ENCODE data around the gene CAMK1D.
"Not testable (repeated sequence)": the region's sequence is repeated elsewhere in the genome, so short reads cannot be mapped to it uniquely, and the experiment has no call there.

The CAMK1D gene

DNA sequence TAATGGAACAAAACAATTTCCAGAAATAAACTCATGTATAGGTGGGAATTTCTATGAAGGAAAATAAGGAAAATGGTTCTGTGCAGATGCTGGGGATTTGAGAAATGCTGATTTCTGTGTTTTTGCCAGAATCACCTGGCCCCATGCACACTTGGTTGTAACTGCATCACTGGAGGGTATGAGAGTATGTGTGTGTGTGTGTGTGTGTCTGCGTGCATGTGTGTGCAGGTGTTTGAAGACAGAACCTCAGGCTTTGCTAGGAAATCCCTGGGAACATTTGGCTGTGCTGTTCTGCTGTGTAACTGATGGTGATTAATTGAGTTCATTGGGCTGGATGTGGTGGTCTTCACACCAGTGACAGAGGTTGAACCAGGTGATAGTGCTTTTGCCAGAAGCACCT, 141.6 kb downstream of the CAMK1D start:
- no peak overlapping the region for H3K4me3 Mint-ChIP-seq
- no peaks in the 10 kb centered on the region for H3K9me3 Mint-ChIP-seq
- intact Hi-C loops (cut with micrococcal nuclease) = no loop called here
- H3K36me3 Mint-ChIP-seq (ENCODE audit: low read depth) = peaks cover 5% of the 10 kb centered on the region
- H3K27me3 Mint-ChIP-seq = no peaks in the 10 kb centered on the region
- peaks cover 31% of the 10 kb centered on the region for H3K4me1 Mint-ChIP-seq (ENCODE audit: low read depth)
- H3K27ac Mint-ChIP-seq = no peak overlapping the region

DNA sequence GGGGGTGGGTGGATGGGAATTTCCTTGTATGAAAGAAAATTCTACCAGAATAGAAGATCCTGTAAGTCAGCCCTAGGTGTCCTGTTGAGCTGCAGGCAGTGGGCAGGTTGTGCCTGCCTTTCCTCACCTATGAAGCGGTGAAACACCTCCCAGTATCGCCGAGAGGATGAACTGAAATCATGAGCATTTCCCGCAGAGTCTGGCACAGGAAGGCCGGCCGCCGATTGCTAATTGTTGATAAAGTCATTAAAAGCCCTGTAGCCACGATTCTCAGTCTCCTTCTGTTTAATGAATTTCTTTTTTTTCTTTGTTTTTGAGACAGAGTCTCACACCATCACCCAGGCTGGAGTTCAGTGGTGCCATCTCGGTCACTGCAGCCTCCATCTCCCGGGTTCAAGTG, 142.1 kb downstream of the CAMK1D start:
- Mint-ChIP-seq H3K27ac (no peak overlapping the region), H3K4me1 (ENCODE audit: low read depth) (peaks cover 26% of the 10 kb centered on the region), H3K27me3 (no peaks in the 10 kb centered on the region), H3K9me3 (no peaks in the 10 kb centered on the region), H3K36me3 (ENCODE audit: low read depth) (peaks cover 5% of the 10 kb centered on the region), H3K4me3 (no peak overlapping the region)
- intact Hi-C loops (cut with micrococcal nuclease) = no loop called here

- Mint-ChIP-seq H3K27me3 (no peaks in the 10 kb centered on the region), H3K27ac (no peak overlapping the region), H3K9me3 (no peaks in the 10 kb centered on the region), H3K4me3 (no peak overlapping the region), H3K4me1 (ENCODE audit: low read depth) (peaks cover 21% of the 10 kb centered on the region), H3K36me3 (ENCODE audit: low read depth) (peaks cover 5% of the 10 kb centered on the region)
- intact Hi-C loops (cut with micrococcal nuclease) = no loop called here
These were observed 142.7 kb downstream of the CAMK1D start for GRCh38 chr10:12492016-12492415.

GRCh38 chr10:12497046-12497445, 147.7 kb downstream of the CAMK1D start:
- intact Hi-C loops (cut with micrococcal nuclease); H3K9me3 Mint-ChIP-seq; H3K27ac Mint-ChIP-seq; H3K4me3 Mint-ChIP-seq: not testable (repeated sequence)
- peaks cover 21% of the 10 kb centered on the region for H3K36me3 Mint-ChIP-seq (ENCODE audit: low read depth)
- H3K4me1 Mint-ChIP-seq (ENCODE audit: low read depth) = peaks cover 41% of the 10 kb centered on the region
- peaks cover 22% of the 10 kb centered on the region for H3K27me3 Mint-ChIP-seq

DNA sequence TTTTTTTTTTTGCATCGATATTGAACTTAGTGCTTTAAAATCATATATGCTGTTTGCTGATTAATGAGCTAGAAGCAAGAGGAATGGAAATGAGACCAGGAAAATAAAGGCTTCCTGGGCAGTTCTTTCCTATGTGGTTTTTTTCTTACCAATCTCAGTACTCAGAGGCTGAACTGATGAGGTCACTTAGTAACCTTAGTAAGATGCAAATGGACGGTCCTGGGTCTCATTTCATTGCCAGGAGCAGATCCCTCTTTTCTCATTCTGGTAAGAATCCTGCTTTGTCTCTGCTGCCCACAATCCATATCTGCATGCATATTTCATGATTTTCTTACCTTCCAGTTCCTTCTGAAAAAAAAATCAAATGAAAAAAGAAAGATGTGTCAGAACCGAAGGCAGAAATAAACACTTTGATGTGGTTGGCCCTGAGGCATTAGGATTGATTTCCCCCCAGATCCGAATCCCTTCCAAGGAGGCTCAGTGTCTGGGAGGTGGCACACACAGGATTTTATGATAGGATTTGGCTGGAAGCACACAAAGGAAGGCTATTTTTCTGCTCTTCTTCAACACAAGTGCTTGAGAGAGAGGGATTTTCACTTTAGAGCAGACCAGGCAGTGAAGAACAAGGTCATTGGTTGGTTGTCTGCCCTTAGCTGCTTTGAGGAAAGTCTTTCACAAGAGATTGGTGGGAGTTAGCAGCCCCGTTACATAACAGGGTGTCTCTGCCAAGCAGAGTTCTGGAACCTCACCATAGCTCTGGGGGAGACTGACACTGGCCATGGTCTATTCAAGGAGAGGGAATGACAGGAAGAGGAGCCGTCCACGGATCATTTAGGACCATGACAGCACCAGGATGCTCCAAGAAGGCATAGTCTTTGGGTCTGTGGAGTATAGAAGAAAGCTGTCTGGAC, 150.0 kb downstream of the CAMK1D start:
- H3K36me3 Mint-ChIP-seq (ENCODE audit: low read depth) = peaks cover 24% of the 10 kb centered on the region
- intact Hi-C loops (cut with micrococcal nuclease) = no loop called here
- H3K27me3 Mint-ChIP-seq = peaks cover 29% of the 10 kb centered on the region
- peaks cover 39% of the 10 kb centered on the region for H3K4me1 Mint-ChIP-seq (ENCODE audit: low read depth)
- H3K4me3 Mint-ChIP-seq = no peak overlapping the region
- no peak overlapping the region for H3K27ac Mint-ChIP-seq
- peaks cover 7% of the 10 kb centered on the region for H3K9me3 Mint-ChIP-seq

GRCh38 chr10:12500381-12501303, 151.3 kb downstream of the CAMK1D start:
- intact Hi-C loops (cut with micrococcal nuclease) = no loop called here
- peak overlapping the region; percentile 32 for H3K27ac Mint-ChIP-seq
- H3K4me3 Mint-ChIP-seq = no peak overlapping the region
- H3K4me1 Mint-ChIP-seq (ENCODE audit: low read depth) = peaks cover 48% of the 10 kb centered on the region
- peaks cover 7% of the 10 kb centered on the region for H3K9me3 Mint-ChIP-seq
- peaks cover 28% of the 10 kb centered on the region for H3K36me3 Mint-ChIP-seq (ENCODE audit: low read depth)
- H3K27me3 Mint-ChIP-seq = peaks cover 35% of the 10 kb centered on the region

GRCh38 chr10:12501324-12501723, 152.0 kb downstream of the CAMK1D start:
- no peak overlapping the region for H3K4me3 Mint-ChIP-seq
- H3K4me1 Mint-ChIP-seq (ENCODE audit: low read depth) = peaks cover 52% of the 10 kb centered on the region
- intact Hi-C loops (cut with micrococcal nuclease) = no loop called here
- H3K27ac Mint-ChIP-seq = peak overlapping the region; percentile 32
- H3K36me3 Mint-ChIP-seq (ENCODE audit: low read depth) = peaks cover 28% of the 10 kb centered on the region
- peaks cover 7% of the 10 kb centered on the region for H3K9me3 Mint-ChIP-seq
- H3K27me3 Mint-ChIP-seq = peaks cover 35% of the 10 kb centered on the region

DNA sequence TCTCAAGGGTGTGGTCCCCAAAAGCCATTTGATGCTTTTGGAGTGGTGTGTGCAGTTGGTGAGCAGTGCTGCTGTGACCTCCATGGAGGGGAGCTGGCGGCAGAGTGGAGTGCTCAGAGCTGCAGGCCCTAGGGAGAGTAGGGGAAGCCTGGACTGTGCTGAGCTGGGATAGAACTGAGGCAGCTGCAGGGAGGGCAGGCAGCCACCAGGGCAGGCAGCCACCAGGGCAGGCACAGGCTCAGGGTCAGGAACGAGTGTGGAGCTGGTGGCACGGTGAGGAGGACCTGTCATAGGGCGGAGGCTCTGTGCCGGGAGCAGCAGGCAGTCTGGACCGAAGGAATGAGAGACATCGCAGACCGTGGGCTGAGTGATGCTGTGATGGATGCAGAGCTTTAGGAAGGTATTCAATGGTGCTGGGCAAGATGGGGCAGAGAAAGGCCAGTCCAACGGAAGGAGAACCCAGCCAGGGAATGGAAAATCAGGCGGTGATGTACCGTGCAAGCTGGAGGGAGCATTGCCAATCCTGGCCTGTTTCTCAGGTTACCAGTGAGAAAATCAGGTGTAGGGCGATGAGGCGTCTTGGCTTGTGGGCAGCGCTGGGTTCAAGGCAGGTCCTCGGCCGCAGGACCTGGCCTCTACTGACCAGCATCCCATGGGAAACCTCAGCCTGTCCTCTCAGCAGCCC, 152.6 kb downstream of the CAMK1D start:
- Mint-ChIP-seq H3K4me1 (ENCODE audit: low read depth) (peaks cover 58% of the 10 kb centered on the region), H3K27ac (no peak overlapping the region), H3K36me3 (ENCODE audit: low read depth) (peaks cover 28% of the 10 kb centered on the region), H3K9me3 (peaks cover 7% of the 10 kb centered on the region), H3K4me3 (no peak overlapping the region), H3K27me3 (peaks cover 37% of the 10 kb centered on the region)
- intact Hi-C loops (cut with micrococcal nuclease) = no loop called here

DNA sequence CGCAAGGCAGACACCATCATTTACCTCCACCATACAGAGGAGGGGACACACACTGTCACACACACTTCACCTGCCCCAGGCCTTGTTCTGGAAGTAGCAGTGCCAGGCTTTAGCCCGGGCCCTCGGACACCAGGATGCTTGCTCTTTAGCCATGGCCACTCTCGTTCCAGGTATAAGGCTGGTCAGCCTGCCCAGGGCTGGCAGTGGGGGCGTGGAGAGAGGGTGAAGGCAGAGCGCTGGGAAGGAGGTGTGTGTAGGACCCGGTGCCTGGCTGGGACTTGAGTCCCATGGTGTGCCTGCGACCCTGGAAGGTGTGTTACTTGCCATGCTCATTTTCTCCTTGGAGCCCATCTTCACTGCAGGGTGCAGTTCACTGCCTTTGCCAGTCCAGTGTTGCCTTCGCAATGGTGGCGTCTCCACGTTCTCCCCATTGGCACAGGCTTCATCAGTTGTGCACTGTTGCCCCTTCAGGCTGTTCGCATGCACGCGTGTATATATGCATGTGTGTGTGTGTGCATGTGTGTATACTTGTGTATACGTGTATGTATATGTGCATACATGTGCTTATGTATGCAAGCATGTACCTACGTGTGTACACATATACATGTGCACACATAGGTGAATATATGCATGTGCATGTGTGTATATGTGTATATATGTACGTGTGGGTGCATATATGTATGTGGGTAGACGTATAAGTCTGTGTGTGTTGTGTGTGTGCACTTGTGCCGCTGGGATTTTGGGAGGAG, 153.4 kb downstream of the CAMK1D start:
- Mint-ChIP-seq H3K27ac (no peak overlapping the region), H3K4me3 (no peak overlapping the region), H3K27me3 (peaks cover 35% of the 10 kb centered on the region), H3K4me1 (ENCODE audit: low read depth) (peaks cover 63% of the 10 kb centered on the region), H3K36me3 (ENCODE audit: low read depth) (peaks cover 25% of the 10 kb centered on the region), H3K9me3 (peaks cover 3% of the 10 kb centered on the region)
- intact Hi-C loops (cut with micrococcal nuclease) = no loop called here

- intact Hi-C loops (cut with micrococcal nuclease) = no loop called here
- H3K27me3 Mint-ChIP-seq = peaks cover 30% of the 10 kb centered on the region
- no peak overlapping the region for H3K4me3 Mint-ChIP-seq
- H3K36me3 Mint-ChIP-seq (ENCODE audit: low read depth) = peaks cover 24% of the 10 kb centered on the region
- no peak overlapping the region for H3K27ac Mint-ChIP-seq
- H3K4me1 Mint-ChIP-seq (ENCODE audit: low read depth) = peaks cover 63% of the 10 kb centered on the region
- H3K9me3 Mint-ChIP-seq = no peaks in the 10 kb centered on the region
These were observed 154.0 kb downstream of the CAMK1D start for GRCh38 chr10:12503311-12503710.

- H3K36me3 Mint-ChIP-seq (ENCODE audit: low read depth) = peaks cover 31% of the 10 kb centered on the region
- H3K9me3 Mint-ChIP-seq = no peaks in the 10 kb centered on the region
- no peak overlapping the region for H3K27ac Mint-ChIP-seq
- H3K27me3 Mint-ChIP-seq = peaks cover 32% of the 10 kb centered on the region
- intact Hi-C loops (cut with micrococcal nuclease) = no loop called here
- no peak overlapping the region for H3K4me3 Mint-ChIP-seq
- peaks cover 68% of the 10 kb centered on the region for H3K4me1 Mint-ChIP-seq (ENCODE audit: low read depth)
These were observed 154.8 kb downstream of the CAMK1D start for GRCh38 chr10:12504176-12504575.

DNA sequence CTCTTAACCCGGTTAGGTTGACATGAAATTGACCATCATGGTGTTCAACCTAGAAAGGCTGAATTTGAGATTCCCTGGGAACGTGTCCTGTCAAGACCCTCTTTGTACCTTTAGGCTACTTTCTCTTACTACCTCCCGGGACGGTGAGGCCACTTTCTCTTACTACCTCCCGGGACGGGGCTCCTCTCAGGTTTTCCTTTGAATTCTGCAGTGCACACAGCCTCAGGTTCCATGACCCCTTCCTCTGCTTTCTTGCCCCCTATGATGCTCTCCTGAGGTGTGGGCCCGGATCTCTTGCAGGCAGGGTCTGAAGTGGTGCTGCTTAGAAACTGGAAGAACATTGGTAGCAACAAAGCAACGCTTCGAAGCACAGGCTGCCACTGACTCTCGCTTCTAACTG, 155.3 kb downstream of the CAMK1D start:
- intact Hi-C loops (cut with micrococcal nuclease) = no loop called here
- Mint-ChIP-seq H3K36me3 (ENCODE audit: low read depth) (peaks cover 31% of the 10 kb centered on the region), H3K27me3 (peaks cover 32% of the 10 kb centered on the region), H3K4me1 (ENCODE audit: low read depth) (peaks cover 68% of the 10 kb centered on the region), H3K9me3 (no peaks in the 10 kb centered on the region), H3K4me3 (no peak overlapping the region), H3K27ac (peak overlapping the region; percentile 2)

- Mint-ChIP-seq H3K9me3 (no peaks in the 10 kb centered on the region), H3K27ac (no peak overlapping the region), H3K36me3 (ENCODE audit: low read depth) (peaks cover 31% of the 10 kb centered on the region), H3K4me1 (ENCODE audit: low read depth) (peaks cover 68% of the 10 kb centered on the region), H3K4me3 (no peak overlapping the region), H3K27me3 (peaks cover 32% of the 10 kb centered on the region)
- intact Hi-C loops (cut with micrococcal nuclease) = no loop called here
These were observed 156.3 kb downstream of the CAMK1D start for GRCh38 chr10:12505683-12506082.

All from dendritic cell treated with granulocyte-macrophage colony-stimulating factor and Interleukin-4, amounts not matched to agents 40 ng/mL and 50 ng/mL, for 4 days (primary cell).